GM23338 (cell line): ENCODE data around the gene LMF1. TPM values are rescaled to one million over a fixed set of nuclear protein-coding genes. Genes with fewer than 3 reads are reported as not detected.

Source experiments
- ATAC-seq: fragments of 200-7000 bp; cut with Tn5 transposase; 3 replicates; pipeline ENCODE4 v1.9.1; 2020
- DNase-seq: peaks from one replicate; pipeline ENCODE4 v3.0.0-alpha.2; 2015; ENCODE audit warnings: low spot score
- H2AFZ ChIP-seq: fragments of 200-600 bp; sonication (generic); 2 replicates; pipeline ENCODE4 v1.8.0; 2016; ENCODE audit warnings: antibody characterized with exemption, mild to moderate bottlenecking, moderate library complexity
- H3F3A ChIP-seq: fragments of 200-600 bp; sonication (generic); replicated peaks from 2 replicates; pipeline ENCODE4 v1.8.0; 2017; ENCODE audit warnings: antibody characterized with exemption, mixed run types, low read depth
- H3K27ac ChIP-seq: fragments of 200-600 bp; sonication (generic); 2 replicates; pipeline ENCODE4 v1.6.1; 2016; ENCODE audit warnings: low read depth
- H3K27me3 ChIP-seq: fragments of 200-600 bp; sonication (generic); 2 replicates; pipeline ENCODE4 v1.8.0; 2016; ENCODE audit warnings: mild to moderate bottlenecking, mixed run types, moderate library complexity; ENCODE audit not compliant: insufficient read depth
- H3K36me3 ChIP-seq: fragments of 200-600 bp; sonication (generic); 2 replicates; pipeline ENCODE4 v1.8.0; 2016; ENCODE audit warnings: mild to moderate bottlenecking; ENCODE audit not compliant: insufficient read depth
- H3K4me1 ChIP-seq: fragments of 200-600 bp; sonication (generic); 2 replicates; pipeline ENCODE4 v1.8.0; 2016; ENCODE audit warnings: mild to moderate bottlenecking, moderate library complexity; ENCODE audit not compliant: insufficient read depth
- H3K4me2 ChIP-seq: fragments of 200-600 bp; sonication (generic); 2 replicates; pipeline ENCODE4 v1.7.1; 2017; ENCODE audit warnings: mixed run types
- H3K4me3 ChIP-seq: fragments of 200-600 bp; sonication (generic); 2 replicates; pipeline ENCODE4 v1.6.1; 2016; ENCODE audit warnings: mixed run types
- H3K79me2 ChIP-seq: fragments of 200-600 bp; sonication (generic); replicated peaks from 2 replicates; pipeline ENCODE4 v1.8.0; 2017; ENCODE audit warnings: mild to moderate bottlenecking; ENCODE audit not compliant: insufficient read depth
- H3K9me2 ChIP-seq: fragments of 200-600 bp; sonication (generic); 2 replicates; pipeline ENCODE4 v1.8.0; 2017; ENCODE audit not compliant: insufficient read depth
- H4K20me1 ChIP-seq: fragments of 200-600 bp; sonication (generic); replicated peaks from 2 replicates; pipeline ENCODE4 v1.8.0; 2017; ENCODE audit warnings: mild to moderate bottlenecking; ENCODE audit not compliant: insufficient read depth
- H3K27ac Mint-ChIP-seq: 2 replicates; pipeline ENCODE4 v1.8.0; 2020; ENCODE audit warnings: inconsistent platforms, mild to moderate bottlenecking, moderate library complexity, mixed read lengths
- H3K27me3 Mint-ChIP-seq: 3 replicates; pipeline ENCODE4 v1.8.0; 2022; ENCODE audit warnings: low read depth, mild to moderate bottlenecking, moderate library complexity, mixed read lengths, inconsistent platforms; ENCODE audit not compliant: insufficient read depth, poor library complexity
- H3K36me3 Mint-ChIP-seq: 3 replicates; pipeline ENCODE4 v1.8.0; 2021; ENCODE audit warnings: low read depth, mild to moderate bottlenecking, inconsistent platforms, moderate library complexity, mixed read lengths
- H3K4me1 Mint-ChIP-seq: 3 replicates; pipeline ENCODE4 v1.8.0; 2020; ENCODE audit warnings: mild to moderate bottlenecking, inconsistent platforms, mixed read lengths
- H3K4me3 Mint-ChIP-seq: 3 replicates; pipeline ENCODE4 v1.8.0; 2021; ENCODE audit warnings: moderate library complexity, mild to moderate bottlenecking, inconsistent platforms, mixed read lengths
- H3K9me3 Mint-ChIP-seq: 3 replicates; pipeline ENCODE4 v1.8.0; 2020; ENCODE audit warnings: moderate library complexity, mild to moderate bottlenecking, inconsistent platforms, mixed read lengths
- CREB1 ChIP-seq: fragments of 250-450 bp; sonication (Bioruptor Pico); IDR thresholded peaks from 2 replicates; pipeline ENCODE4 v1.5.0; 2020; ENCODE audit warnings: low read depth, mild to moderate bottlenecking, moderate library complexity
- EZH2 ChIP-seq: fragments of 200-600 bp; sonication (generic); IDR thresholded peaks from one replicate; pipeline ENCODE4 v1.8.0; 2017; ENCODE audit warnings: antibody characterized with exemption, mild to moderate bottlenecking, low read depth; ENCODE audit not compliant: unreplicated experiment
- EZH2phosphoT487 ChIP-seq: fragments of 200-600 bp; sonication (generic); IDR thresholded peaks from one replicate; pipeline ENCODE4 v1.8.1; 2018; ENCODE audit warnings: antibody characterized with exemption; ENCODE audit not compliant: unreplicated experiment
- JUNB ChIP-seq: IDR thresholded peaks from one replicate; pipeline ENCODE4 v1.6.1; 2016; ENCODE audit warnings: antibody characterized with exemption; ENCODE audit not compliant: unreplicated experiment
- NANOG ChIP-seq: IDR thresholded peaks from 2 replicates; pipeline ENCODE4 v1.6.1; 2016; ENCODE audit warnings: antibody characterized with exemption, borderline replicate concordance
- POLR2AphosphoS5 ChIP-seq: IDR thresholded peaks from 2 replicates; pipeline ENCODE4 v1.6.1; 2016; ENCODE audit warnings: antibody characterized with exemption, low read depth
- REST ChIP-seq: IDR thresholded peaks from one replicate; pipeline ENCODE4 v1.6.1; 2018; ENCODE audit warnings: antibody characterized with exemption; ENCODE audit not compliant: unreplicated experiment
- STAT1 ChIP-seq: IDR thresholded peaks from one replicate; pipeline ENCODE4 v1.6.1; 2016; ENCODE audit warnings: antibody characterized with exemption; ENCODE audit not compliant: unreplicated experiment
- ZNF114 ChIP-seq: fragments of 250-450 bp; sonication (Bioruptor Pico); IDR thresholded peaks from 2 replicates; pipeline ENCODE4 v1.5.0; 2020; ENCODE audit warnings: mild to moderate bottlenecking, moderate library complexity
- ZNF331 ChIP-seq: fragments of 250-450 bp; sonication (Bioruptor Pico); IDR thresholded peaks from 2 replicates; pipeline ENCODE4 v1.5.0; 2020; ENCODE audit warnings: low read depth, mild to moderate bottlenecking, moderate library complexity
- polyA plus RNA-seq: library from polyadenylated mRNA; unstranded; fragments of >200 nt; fragmentation: Nextera tagmentation; extraction: Ambion mirVana; gene quantifications from 2 replicates; pipeline ENCODE4 v1.2.1, GENCODE V29; 2016
- total RNA-seq: library from RNA; depleted of rRNA; stranded (reverse); fragments of >200 nt; shearing (Covaris generic); gene quantifications from 2 replicates; pipeline ENCODE4 v1.2.3, GENCODE V29; 2014
- TF ChIP-seq, protein P1 (sequence below): fragments of 250-450 bp; sonication (Bioruptor Pico); IDR thresholded peaks from 2 replicates; pipeline ENCODE4 v1.5.0; 2020; ENCODE audit warnings: mild to moderate bottlenecking, moderate library complexity
- TF ChIP-seq, protein P2 (sequence below): IDR thresholded peaks from 2 replicates; pipeline ENCODE4 v1.6.1; 2016; ENCODE audit warnings: antibody characterized with exemption
- TF ChIP-seq, protein P3 (sequence below), 2 experiments: fragments of 200-600 bp in 1 of 2; sonication (generic) in 1 of 2; conservative IDR thresholded peaks; 2 replicates each; pipeline versions ENCODE4 v1.5.1 to v1.6.1; 2016 to 2017; ENCODE audit warnings: antibody characterized with exemption in 2 of 2, low read depth in 2 of 2, mild to moderate bottlenecking in 2 of 2, moderate library complexity in 1 of 2

The LMF1 gene
- total and polyA plus RNA-seq, 2 experiments from 2014 or later = 4.2 to 10.1 TPM

DNA sequence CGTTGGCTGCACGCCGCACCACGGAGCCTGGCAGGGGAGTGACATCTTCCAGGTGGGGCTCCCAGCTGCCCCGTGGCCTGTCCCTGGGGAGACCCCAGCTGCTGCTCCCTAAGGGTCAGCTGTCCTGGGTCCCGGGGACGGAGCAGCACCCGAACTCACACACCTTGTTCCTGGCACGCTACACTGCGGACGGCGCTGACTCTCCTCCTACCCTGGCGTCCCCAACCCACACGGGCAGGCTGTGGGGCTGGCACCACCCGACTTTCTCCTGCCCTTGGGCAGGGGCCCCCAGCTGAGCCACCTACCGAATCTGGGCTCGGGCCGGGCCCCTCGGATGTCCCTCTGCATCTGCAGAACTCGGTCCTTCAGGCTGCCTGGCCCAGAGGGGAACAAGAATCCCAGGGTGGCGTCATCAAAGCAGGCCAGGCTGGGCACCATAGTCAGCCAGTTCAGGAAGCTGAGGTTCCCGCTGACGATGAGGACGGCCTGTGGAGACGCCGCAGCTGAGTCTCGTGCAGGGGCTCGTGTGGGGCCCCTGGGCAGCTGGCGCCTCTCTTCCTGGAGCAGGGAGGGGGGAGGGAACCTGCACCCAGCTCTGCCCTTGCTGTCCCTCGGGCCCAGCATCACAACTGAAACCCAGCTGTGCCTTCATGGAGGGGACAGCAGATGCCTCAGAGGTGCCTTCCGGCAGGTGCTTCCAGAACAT is 99.8 kb downstream of the LMF1 start:
- no peaks in the 10 kb centered on the region for H3K9me2 ChIP-seq
- TF ChIP-seq JUNB (no peak), REST (no peak), ZNF114 (CRISPR knock-in tag) (no peak), ZNF331 (CRISPR knock-in tag) (no peak), NANOG (no peak), EZH2 (no peak), CREB1 (CRISPR knock-in tag) (no peak), EZH2phosphoT487 (no peak), STAT1 (no peak), POLR2AphosphoS5 (no peak)
- TF ChIP-seq, protein P1, sequence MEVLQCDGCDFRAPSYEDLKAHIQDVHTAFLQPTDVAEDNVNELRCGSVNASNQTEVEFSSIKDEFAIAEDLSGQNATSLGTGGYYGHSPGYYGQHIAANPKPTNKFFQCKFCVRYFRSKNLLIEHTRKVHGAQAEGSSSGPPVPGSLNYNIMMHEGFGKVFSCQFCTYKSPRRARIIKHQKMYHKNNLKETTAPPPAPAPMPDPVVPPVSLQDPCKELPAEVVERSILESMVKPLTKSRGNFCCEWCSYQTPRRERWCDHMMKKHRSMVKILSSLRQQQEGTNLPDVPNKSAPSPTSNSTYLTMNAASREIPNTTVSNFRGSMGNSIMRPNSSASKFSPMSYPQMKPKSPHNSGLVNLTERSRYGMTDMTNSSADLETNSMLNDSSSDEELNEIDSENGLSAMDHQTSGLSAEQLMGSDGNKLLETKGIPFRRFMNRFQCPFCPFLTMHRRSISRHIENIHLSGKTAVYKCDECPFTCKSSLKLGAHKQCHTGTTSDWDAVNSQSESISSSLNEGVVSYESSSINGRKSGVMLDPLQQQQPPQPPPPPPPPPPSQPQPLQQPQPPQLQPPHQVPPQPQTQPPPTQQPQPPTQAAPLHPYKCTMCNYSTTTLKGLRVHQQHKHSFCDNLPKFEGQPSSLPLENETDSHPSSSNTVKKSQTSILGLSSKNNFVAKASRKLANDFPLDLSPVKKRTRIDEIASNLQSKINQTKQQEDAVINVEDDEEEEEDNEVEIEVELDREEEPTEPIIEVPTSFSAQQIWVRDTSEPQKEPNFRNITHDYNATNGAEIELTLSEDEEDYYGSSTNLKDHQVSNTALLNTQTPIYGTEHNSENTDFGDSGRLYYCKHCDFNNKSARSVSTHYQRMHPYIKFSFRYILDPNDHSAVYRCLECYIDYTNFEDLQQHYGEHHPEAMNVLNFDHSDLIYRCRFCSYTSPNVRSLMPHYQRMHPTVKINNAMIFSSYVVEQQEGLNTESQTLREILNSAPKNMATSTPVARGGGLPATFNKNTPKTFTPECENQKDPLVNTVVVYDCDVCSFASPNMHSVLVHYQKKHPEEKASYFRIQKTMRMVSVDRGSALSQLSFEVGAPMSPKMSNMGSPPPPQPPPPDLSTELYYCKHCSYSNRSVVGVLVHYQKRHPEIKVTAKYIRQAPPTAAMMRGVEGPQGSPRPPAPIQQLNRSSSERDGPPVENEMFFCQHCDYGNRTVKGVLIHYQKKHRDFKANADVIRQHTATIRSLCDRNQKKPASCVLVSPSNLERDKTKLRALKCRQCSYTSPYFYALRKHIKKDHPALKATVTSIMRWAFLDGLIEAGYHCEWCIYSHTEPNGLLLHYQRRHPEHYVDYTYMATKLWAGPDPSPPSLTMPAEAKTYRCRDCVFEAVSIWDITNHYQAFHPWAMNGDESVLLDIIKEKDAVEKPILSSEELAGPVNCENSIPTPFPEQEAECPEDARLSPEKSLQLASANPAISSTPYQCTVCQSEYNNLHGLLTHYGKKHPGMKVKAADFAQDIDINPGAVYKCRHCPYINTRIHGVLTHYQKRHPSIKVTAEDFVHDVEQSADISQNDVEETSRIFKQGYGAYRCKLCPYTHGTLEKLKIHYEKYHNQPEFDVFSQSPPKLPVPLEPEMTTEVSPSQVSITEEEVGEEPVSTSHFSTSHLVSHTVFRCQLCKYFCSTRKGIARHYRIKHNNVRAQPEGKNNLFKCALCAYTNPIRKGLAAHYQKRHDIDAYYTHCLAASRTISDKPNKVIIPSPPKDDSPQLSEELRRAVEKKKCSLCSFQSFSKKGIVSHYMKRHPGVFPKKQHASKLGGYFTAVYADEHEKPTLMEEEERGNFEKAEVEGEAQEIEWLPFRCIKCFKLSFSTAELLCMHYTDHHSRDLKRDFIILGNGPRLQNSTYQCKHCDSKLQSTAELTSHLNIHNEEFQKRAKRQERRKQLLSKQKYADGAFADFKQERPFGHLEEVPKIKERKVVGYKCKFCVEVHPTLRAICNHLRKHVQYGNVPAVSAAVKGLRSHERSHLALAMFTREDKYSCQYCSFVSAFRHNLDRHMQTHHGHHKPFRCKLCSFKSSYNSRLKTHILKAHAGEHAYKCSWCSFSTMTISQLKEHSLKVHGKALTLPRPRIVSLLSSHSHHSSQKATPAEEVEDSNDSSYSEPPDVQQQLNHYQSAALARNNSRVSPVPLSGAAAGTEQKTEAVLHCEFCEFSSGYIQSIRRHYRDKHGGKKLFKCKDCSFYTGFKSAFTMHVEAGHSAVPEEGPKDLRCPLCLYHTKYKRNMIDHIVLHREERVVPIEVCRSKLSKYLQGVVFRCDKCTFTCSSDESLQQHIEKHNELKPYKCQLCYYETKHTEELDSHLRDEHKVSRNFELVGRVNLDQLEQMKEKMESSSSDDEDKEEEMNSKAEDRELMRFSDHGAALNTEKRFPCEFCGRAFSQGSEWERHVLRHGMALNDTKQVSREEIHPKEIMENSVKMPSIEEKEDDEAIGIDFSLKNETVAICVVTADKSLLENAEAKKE (CRISPR knock-in tag) = no peak
- TF ChIP-seq, protein P2, sequence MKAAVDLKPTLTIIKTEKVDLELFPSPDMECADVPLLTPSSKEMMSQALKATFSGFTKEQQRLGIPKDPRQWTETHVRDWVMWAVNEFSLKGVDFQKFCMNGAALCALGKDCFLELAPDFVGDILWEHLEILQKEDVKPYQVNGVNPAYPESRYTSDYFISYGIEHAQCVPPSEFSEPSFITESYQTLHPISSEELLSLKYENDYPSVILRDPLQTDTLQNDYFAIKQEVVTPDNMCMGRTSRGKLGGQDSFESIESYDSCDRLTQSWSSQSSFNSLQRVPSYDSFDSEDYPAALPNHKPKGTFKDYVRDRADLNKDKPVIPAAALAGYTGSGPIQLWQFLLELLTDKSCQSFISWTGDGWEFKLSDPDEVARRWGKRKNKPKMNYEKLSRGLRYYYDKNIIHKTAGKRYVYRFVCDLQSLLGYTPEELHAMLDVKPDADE = no peak
- TF ChIP-seq, protein P3, sequence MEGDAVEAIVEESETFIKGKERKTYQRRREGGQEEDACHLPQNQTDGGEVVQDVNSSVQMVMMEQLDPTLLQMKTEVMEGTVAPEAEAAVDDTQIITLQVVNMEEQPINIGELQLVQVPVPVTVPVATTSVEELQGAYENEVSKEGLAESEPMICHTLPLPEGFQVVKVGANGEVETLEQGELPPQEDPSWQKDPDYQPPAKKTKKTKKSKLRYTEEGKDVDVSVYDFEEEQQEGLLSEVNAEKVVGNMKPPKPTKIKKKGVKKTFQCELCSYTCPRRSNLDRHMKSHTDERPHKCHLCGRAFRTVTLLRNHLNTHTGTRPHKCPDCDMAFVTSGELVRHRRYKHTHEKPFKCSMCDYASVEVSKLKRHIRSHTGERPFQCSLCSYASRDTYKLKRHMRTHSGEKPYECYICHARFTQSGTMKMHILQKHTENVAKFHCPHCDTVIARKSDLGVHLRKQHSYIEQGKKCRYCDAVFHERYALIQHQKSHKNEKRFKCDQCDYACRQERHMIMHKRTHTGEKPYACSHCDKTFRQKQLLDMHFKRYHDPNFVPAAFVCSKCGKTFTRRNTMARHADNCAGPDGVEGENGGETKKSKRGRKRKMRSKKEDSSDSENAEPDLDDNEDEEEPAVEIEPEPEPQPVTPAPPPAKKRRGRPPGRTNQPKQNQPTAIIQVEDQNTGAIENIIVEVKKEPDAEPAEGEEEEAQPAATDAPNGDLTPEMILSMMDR (conservative IDR thresholded peaks at IDR 0.05; ENCODE audit: low read depth in 2 of 2) = no peak
- Mint-ChIP-seq H3K27me3 (no peaks in the 10 kb centered on the region), H3K4me3 (no peak overlapping the region), H3K27ac (no peak overlapping the region), H3K36me3 (no peaks in the 10 kb centered on the region), H3K4me1 (no peaks in the 10 kb centered on the region), H3K9me3 (no peaks in the 10 kb centered on the region)
- H3K4me1 ChIP-seq = no peaks in the 10 kb centered on the region
- ATAC-seq (no peak), DNase-seq (no peak)
- H3K36me3 ChIP-seq = no peaks in the 10 kb centered on the region
- no peak overlapping the region for H3K4me2 ChIP-seq
- no peak overlapping the region for H3K4me3 ChIP-seq
- no peak overlapping the region for H2AFZ ChIP-seq
- H3K79me2 ChIP-seq = no peaks in the 10 kb centered on the region
- H4K20me1 ChIP-seq = no peaks in the 10 kb centered on the region
- no peak overlapping the region for H3K27ac ChIP-seq
- H3K27me3 ChIP-seq = no peaks in the 10 kb centered on the region
- no peaks in the 10 kb centered on the region for H3F3A ChIP-seq
